B cell (primary cell): ENCODE data around the gene KAZN. TPM values are rescaled to one million over a fixed set of nuclear protein-coding genes. Genes with fewer than 3 reads are reported as not detected.

ENCODE experiments used
- ATAC-seq: fragments of 200-7000 bp; cut with Tn5 transposase; one replicate; pipeline ENCODE4 v1.10.0; 2021; ENCODE audit warnings: low read depth, mild to moderate bottlenecking, moderate number of reproducible peaks, moderate library complexity
- CTCF ChIA-PET: fragments of 350-600 bp; sonication (Branson Sonifier 250); formaldehyde crosslinking; loops from one replicate; lab custom pipeline; 2021; ENCODE audit warnings: antibody characterized with exemption, inconsistent platforms; lab: Charles Lee
- POLR2A ChIA-PET: fragments of 350-600 bp; sonication (Branson Sonifier 250); formaldehyde crosslinking; loops from one replicate; lab custom pipeline; 2021; ENCODE audit warnings: antibody characterized with exemption; lab: Charles Lee
- DNase-seq: peaks from one replicate; pipeline ENCODE4 v3.0.0; 2013
- H2AFZ ChIP-seq: 2 replicates; pipeline ENCODE4 v1.6.1; 2012; ENCODE audit warnings: mild to moderate bottlenecking, low read depth, low read length; ENCODE audit not compliant: insufficient read depth, poor library complexity, severe bottlenecking
- H3K27ac ChIP-seq, 2 donors: 1 replicate in 1 of 2; 2 replicates in 1 of 2; pipeline ENCODE4 v1.5.1; 2012 to 2013; ENCODE audit warnings: low read length in 2 of 2, mild to moderate bottlenecking in 2 of 2, moderate library complexity in 1 of 2
- H3K27me3 ChIP-seq, 4 experiments: fragments of 200-600 bp in 1 of 4; sonication (generic) in 1 of 4; replicated peaks in 1 of 4; 1 replicate in 2 of 4; 2 replicates in 2 of 4; pipeline versions ENCODE4 v1.6.1 to v1.7.0; 2013 to 2016; ENCODE audit warnings: low read length in 3 of 4, mild to moderate bottlenecking in 2 of 4, mixed read lengths in 1 of 4, moderate library complexity in 1 of 4; ENCODE audit not compliant: insufficient read depth in 4 of 4, control insufficient read depth in 3 of 4; ENCODE audit errors: control extremely low read depth in 1 of 4
- H3K36me3 ChIP-seq, 2 experiments: replicated peaks in 1 of 2; 1 replicate in 1 of 2; 2 replicates in 1 of 2; pipeline versions ENCODE4 v1.6.1 to v1.7.1; 2013; ENCODE audit warnings: low read length in 1 of 2; ENCODE audit not compliant: insufficient read depth in 2 of 2, control insufficient read depth in 1 of 2; ENCODE audit errors: control extremely low read depth in 1 of 2, extremely low read depth in 1 of 2
- H3K4me1 ChIP-seq, 2 donors: fragments of 200-600 bp in 1 of 2; sonication (generic) in 1 of 2; 1 replicate in 1 of 2; 2 replicates in 1 of 2; pipeline versions ENCODE4 v1.5.1 to v1.6.1; 2013 to 2017; ENCODE audit warnings: low read length in 2 of 2; ENCODE audit not compliant: control insufficient read depth in 2 of 2, insufficient read depth in 2 of 2
- H3K4me2 ChIP-seq: replicated peaks from 2 replicates; pipeline ENCODE3; 2012; ENCODE audit warnings: mild to moderate bottlenecking, low read depth, low read length; ENCODE audit not compliant: poor library complexity, severe bottlenecking
- H3K4me3 ChIP-seq, 5 experiments: fragments of 200-600 bp in 1 of 5; sonication (generic) in 1 of 5; 1 replicate in 3 of 5; 2 replicates in 2 of 5; pipeline versions ENCODE4 v1.5.1 to v1.7.0; 2011 to 2016; ENCODE audit warnings: low read length in 4 of 5, mild to moderate bottlenecking in 4 of 5, low read depth in 2 of 5, control low read depth in 1 of 5, moderate library complexity in 1 of 5; ENCODE audit not compliant: insufficient read depth in 1 of 5; ENCODE audit errors: control extremely low read depth in 1 of 5, extremely low read depth in 1 of 5
- H3K79me2 ChIP-seq: fragments of 200-600 bp; sonication (generic); one replicate; pipeline ENCODE4 v1.6.0; 2016; ENCODE audit warnings: low read length; ENCODE audit not compliant: control insufficient read depth, insufficient read depth
- H3K9ac ChIP-seq: fragments of 200-600 bp; sonication (generic); 2 replicates; pipeline ENCODE4 v1.6.1; 2017; ENCODE audit warnings: mild to moderate bottlenecking, low read length, moderate library complexity
- H3K9me3 ChIP-seq, 3 donors: one replicate each; pipeline versions ENCODE4 v1.6.1 to v1.7.1; 2013; ENCODE audit warnings: low read length in 2 of 3; ENCODE audit not compliant: control insufficient read depth in 2 of 3, insufficient read depth in 1 of 3; ENCODE audit errors: control extremely low read depth in 1 of 3
- H4K20me1 ChIP-seq: 2 replicates; pipeline ENCODE4 v1.6.0; 2012; ENCODE audit warnings: mild to moderate bottlenecking, low read length; ENCODE audit not compliant: insufficient read depth, control insufficient read depth, poor library complexity, severe bottlenecking
- H3K27ac Mint-ChIP-seq: one replicate; pipeline ENCODE4 v1.8.0; 2021; ENCODE audit warnings: mixed read lengths
- H3K27me3 Mint-ChIP-seq: one replicate; pipeline ENCODE4 v1.8.0; 2021; ENCODE audit warnings: mixed read lengths
- H3K4me1 Mint-ChIP-seq: one replicate; pipeline ENCODE4 v1.8.0; 2021; ENCODE audit warnings: mixed read lengths
- H3K4me3 Mint-ChIP-seq: one replicate; pipeline ENCODE4 v1.8.0; 2021; ENCODE audit warnings: mixed read lengths
- H3K9me3 Mint-ChIP-seq: one replicate; pipeline ENCODE4 v1.8.0; 2022; ENCODE audit warnings: mixed read lengths; ENCODE audit not compliant: insufficient read depth
- CTCF ChIP-seq: fragments of 200-600 bp; IDR thresholded peaks from one replicate; pipeline ENCODE4 v1.8.0; 2022; ENCODE audit warnings: antibody characterized with exemption, mild to moderate bottlenecking
- EZH2 ChIP-seq: IDR thresholded peaks from 2 replicates; pipeline ENCODE4 v1.6.1; 2012; ENCODE audit warnings: borderline replicate concordance, low read depth, mild to moderate bottlenecking, moderate library complexity, low read length; ENCODE audit not compliant: insufficient read depth, poor library complexity, severe bottlenecking
- WGBS: methylation state at CpG from one replicate; pipeline ENCODE4 v1.1.5; 2013; ENCODE audit warnings: missing lambda C conversion rate; ENCODE audit not compliant: insufficient coverage; 5-methylcytosine and 5-hydroxymethylcytosine counted together
- intact Hi-C: fragments of 100-400 bp; cut with micrococcal nuclease; formaldehyde crosslinking; loops from one replicate; pipeline ENCODE4 v1.10.0; 2022
- polyA plus RNA-seq: library from polyadenylated mRNA; depleted of rRNA; stranded (reverse); fragments of >200 nt; gene quantifications from 2 replicates; pipeline ENCODE4 v1.2.3, GENCODE V29; 2012
- total RNA-seq, 2 donors: library from RNA; stranded (reverse); fragments of 120-200 nt in 1 of 2; gene quantifications; 1 replicate in 1 of 2; 2 replicates in 1 of 2; pipeline versions ENCODE4 v1.2.3 to v1.2.4, GENCODE V29; 2013 to 2022

Gene KAZN
- total and polyA plus RNA-seq, 2 donors (not counting 1 experiment from before 2014, with no cell fraction given), result 0.13 to 0.39 TPM

GRCh38 chr1:15102646-15103045 is 504.2 kb downstream of the KAZN start:
- H3K27me3 Mint-ChIP-seq, result peaks cover 25% of the 10 kb centered on the region
- no peak for TF ChIP-seq EZH2
- TF ChIP-seq CTCF, result no peak
- peaks cover 0 to 6% of the 10 kb centered on the region in 2 donors for H3K4me1 ChIP-seq
- no peak overlapping the region for H3K27ac Mint-ChIP-seq
- CTCF ChIA-PET, result no interaction called here
- intact Hi-C loops, result no loop called here
- POLR2A ChIA-PET, result no interaction called here
- H3K4me1 Mint-ChIP-seq, result peaks cover 6% of the 10 kb centered on the region
- H3K4me2 ChIP-seq, result no peak overlapping the region
- no peaks in the 10 kb centered on the region for H3K36me3 ChIP-seq
- H3K9me3 ChIP-seq, result peaks cover 0 to 7% (median 0%) of the 10 kb centered on the region in 3 donors
- no peak overlapping the region for H2AFZ ChIP-seq
- H3K9ac ChIP-seq, result no peak overlapping the region
- H4K20me1 ChIP-seq, result no peaks in the 10 kb centered on the region
- no peak for DNase-seq
- H3K27ac ChIP-seq, result no peak overlapping the region
- H3K4me3 Mint-ChIP-seq, result no peak overlapping the region
- 92% methylated on average over 9 of the region's 9 CpGs for WGBS
- H3K79me2 ChIP-seq, result no peaks in the 10 kb centered on the region
- no peak overlapping the region for H3K4me3 ChIP-seq
- no peak for ATAC-seq
- no peaks in the 10 kb centered on the region for H3K9me3 Mint-ChIP-seq
- peaks cover 0 to 22% (median 6%) of the 10 kb centered on the region in 4 experiments for H3K27me3 ChIP-seq

GRCh38 chr1:15103211-15103610 is 504.7 kb downstream of the KAZN start:
- 87% methylated on average over 7 of the region's 17 CpGs for WGBS
- TF ChIP-seq EZH2, result no peak
- no peak for TF ChIP-seq CTCF
- H3K27me3 Mint-ChIP-seq, result peaks cover 25% of the 10 kb centered on the region

More at GRCh38 chr1:15103211-15103610, 504.7 kb downstream of the KAZN start:
- Mint-ChIP-seq H3K9me3 (no peaks in the 10 kb centered on the region), H3K4me1 (peaks cover 6% of the 10 kb centered on the region), H3K4me3 (no peak overlapping the region), H3K27ac (no peak overlapping the region)
- H3K36me3 ChIP-seq, result no peaks in the 10 kb centered on the region
- POLR2A ChIA-PET, result no interaction called here
- peaks cover 0 to 22% (median 6%) of the 10 kb centered on the region in 4 experiments for H3K27me3 ChIP-seq
- H3K9me3 ChIP-seq, result peaks cover 0 to 7% (median 0%) of the 10 kb centered on the region in 3 donors
- no peaks in the 10 kb centered on the region for H3K79me2 ChIP-seq
- DNase-seq (no peak), ATAC-seq (no peak)
- no peak overlapping the region for H3K9ac ChIP-seq
- H2AFZ ChIP-seq, result no peak overlapping the region
- peaks cover 0 to 6% of the 10 kb centered on the region in 2 donors for H3K4me1 ChIP-seq
- intact Hi-C loops, result no loop called here
- no peak overlapping the region for H3K4me3 ChIP-seq
- CTCF ChIA-PET, result no interaction called here
- H3K27ac ChIP-seq, result no peak overlapping the region
- H3K4me2 ChIP-seq, result no peak overlapping the region
- no peaks in the 10 kb centered on the region for H4K20me1 ChIP-seq
